Heart left ventricle (tissue), 16 donors: ENCODE data around the gene SOCS6. TPM values are rescaled to one million over a fixed set of nuclear protein-coding genes. Genes with fewer than 3 reads are reported as not detected.

ENCODE experiments used
- ATAC-seq, 4 donors: fragments of 200-7000 bp; cut with Tn5 transposase; one replicate each; pipeline ENCODE4 v1.9.1; 2020 to 2022; ENCODE audit warnings: moderate library complexity in 4 of 4, mild to moderate bottlenecking in 3 of 4, moderate number of reproducible peaks in 1 of 4
- DNase-seq, 5 donors: peaks; one replicate each; pipeline ENCODE4 v3.0.0-alpha.2; 2020
- H3K27ac ChIP-seq, 12 donors: fragments of 200-600 bp; sonication (generic) in 4 of 12; one replicate each; pipeline versions ENCODE4 v1.5.0 to v1.8.0; 2016 to 2022; ENCODE audit warnings: mild to moderate bottlenecking in 2 of 12
- H3K27me3 ChIP-seq, 9 donors: fragments of 200-600 bp; sonication (generic) in 2 of 9; one replicate each; pipeline versions ENCODE4 v1.5.1 to v1.8.0; 2016 to 2022; ENCODE audit warnings: mild to moderate bottlenecking in 3 of 9
- H3K36me3 ChIP-seq, 9 donors: fragments of 200-600 bp; sonication (generic) in 2 of 9; one replicate each; pipeline versions ENCODE4 v1.5.0 to v1.8.0; 2018 to 2022; ENCODE audit warnings: mild to moderate bottlenecking in 2 of 9
- H3K4me1 ChIP-seq, 12 donors: fragments of 200-600 bp; sonication (generic) in 4 of 12; one replicate each; pipeline versions ENCODE4 v1.5.0 to v1.8.0; 2016 to 2022; ENCODE audit warnings: mild to moderate bottlenecking in 3 of 12
- H3K4me3 ChIP-seq, 12 donors: fragments of 200-600 bp; sonication (generic) in 4 of 12; one replicate each; pipeline versions ENCODE4 v1.5.0 to v1.8.0; 2017 to 2022; ENCODE audit warnings: mild to moderate bottlenecking in 9 of 12, moderate library complexity in 4 of 12
- H3K9me3 ChIP-seq, 12 donors: fragments of 200-600 bp; sonication (generic) in 4 of 12; one replicate each; pipeline versions ENCODE4 v1.5.0 to v1.8.0; 2016 to 2022; ENCODE audit warnings: mild to moderate bottlenecking in 1 of 12
- POLR2A ChIP-seq, 2 donors: fragments of 450-650 bp; IDR thresholded peaks; one replicate each; pipeline ENCODE4 v1.6.1; 2017; ENCODE audit warnings: antibody characterized with exemption in 2 of 2, mild to moderate bottlenecking in 2 of 2, moderate library complexity in 2 of 2
- WGBS, 4 donors: extraction: QIAGEN DNeasy Blood & Tissue Kit in 2 of 4; methylation state at CpG; one replicate each; pipeline versions ENCODE4 v1.1.5 to v1.1.7; 2013 to 2018; 5-methylcytosine and 5-hydroxymethylcytosine counted together
- intact Hi-C, 10 donors: fragments of 100-400 bp; cut with DNase I; formaldehyde crosslinking; loops; one replicate each; pipeline versions ENCODE4 v1.11.1 to v1.14.2; 2022
- polyA plus RNA-seq, 2 donors: library from polyadenylated mRNA; stranded (reverse); fragments of 200-250 nt; gene quantifications; one replicate each; pipeline ENCODE4 v1.2.3, GENCODE V29; 2013
- total RNA-seq, 9 donors: library from RNA; depleted of rRNA in 2 of 9; stranded (reverse); fragments of >200 nt in 2 of 9; fragmentation: NEBNext Ultra II Directional in 3 of 9; extraction: Animal tissue kit (Norgen Biotek cat#: 25700) in 3 of 9; gene quantifications; one replicate each; pipeline versions ENCODE4 v1.1.0 to v1.2.4, GENCODE V29; 2016 to 2023
- TF ChIP-seq, protein P1 (sequence below), 12 donors: fragments of 200-600 bp; sonication (generic) in 4 of 12; IDR thresholded peaks; one replicate each; pipeline versions ENCODE4 v1.5.0 to v1.8.0; 2018 to 2022; ENCODE audit warnings: antibody characterized with exemption in 12 of 12, mild to moderate bottlenecking in 5 of 12
- donor health status: ischemic (EF 13 %, LVEDD 7.1; RV severe dilation, severe dysfunction).
- donor health status: healthy with polysubstance abuse.
- donor health status: DM: no; HTN: yes; CAD: no.
- donor health status: DM: no; HTN: no; CAD: no.
- donor health status: ischemic (EF 25% LVEDD 6.9; RV normal size, moderate dysfunction).
- donor health status: ischemic (EF 25% LVEDD 5.7; RV mildly dilated, moderate dysfunction).
- donor health status: healthy.
- donor health status: DM: yes; HTN: yes; CAD: no.
- donor health status: ischemic (EF 35%, LVEDD 5.7; RV mildly dilated, moderate dysfunction).
- donor health status: nonischemic (EF 11% LVEDD 7.7; RV severe dilation, severe dysfunction).
- donor health status: DM: yes; HTN: yes; CAD: no.
- donor health status: PGD.
- donor health status: ischemic (EF 29% LVEDD 5.4; RV normal size, mild dysfunction).
- donor health status: nonischemic (EF 23%, LVEDD 6.1; RV moderate dilation, normal function).

The SOCS6 gene
- total and polyA plus RNA-seq, 11 donors, result 6.5 to 32.9 (median 21.4) TPM

DNA sequence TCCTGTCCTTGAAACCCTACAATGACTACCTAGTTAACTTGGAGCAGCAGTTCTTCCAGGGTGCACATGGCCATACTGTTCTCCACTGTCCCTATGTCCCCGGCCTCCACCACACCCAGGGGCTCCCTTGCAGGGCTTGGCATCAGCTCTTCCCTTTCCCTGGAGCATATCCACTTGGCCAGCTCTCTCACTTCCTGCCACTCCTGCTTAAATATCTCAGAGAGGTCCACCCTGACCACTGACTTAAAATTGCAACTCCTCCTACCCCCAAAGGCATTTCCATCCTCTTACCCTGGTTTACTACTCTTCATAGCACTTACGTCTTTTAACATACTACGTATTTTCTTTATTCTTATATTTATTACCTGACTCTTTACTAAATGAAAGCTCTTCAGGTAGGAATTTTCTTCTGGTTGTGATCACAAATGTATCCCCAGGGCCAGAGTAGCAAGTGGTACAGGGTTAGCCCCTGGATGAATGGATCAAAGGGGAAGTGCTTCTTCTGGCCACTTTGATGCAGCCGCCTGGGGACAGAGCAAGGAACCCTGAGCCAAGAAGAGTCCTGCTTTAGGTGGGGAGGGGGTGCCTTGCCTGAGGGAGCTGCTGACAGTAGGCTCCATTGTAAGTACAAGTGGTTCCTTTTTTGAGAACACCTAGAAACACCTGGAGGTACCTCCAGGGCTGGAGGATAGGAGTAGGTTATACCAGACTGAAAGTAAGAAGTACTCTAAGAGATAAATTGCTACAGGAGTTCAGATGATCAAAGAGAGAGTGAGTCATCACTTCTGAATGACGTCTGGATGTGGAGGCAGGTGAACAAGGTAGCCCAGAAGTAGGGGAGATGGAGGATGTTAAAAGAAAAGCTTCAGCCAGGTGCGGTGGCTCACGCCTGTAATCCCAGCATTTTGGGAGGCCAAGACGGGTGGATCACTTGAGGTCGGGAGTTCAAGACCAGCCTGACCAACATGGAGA, 82.2 kb downstream of the SOCS6 start:
- ATAC-seq (no peak), DNase-seq (no peak)
- Histone ChIP-seq H3K27me3 (no peaks in the 10 kb centered on the region), H3K4me1 (no peaks in the 10 kb centered on the region), H3K4me3 (no peak overlapping the region), H3K36me3 (no peaks in the 10 kb centered on the region), H3K9me3 (no peaks in the 10 kb centered on the region), H3K27ac (no peak overlapping the region)
- 82 to 90% (median 87%) methylated on average over 9 of the region's 9 CpGs for WGBS, 4 donors
- intact Hi-C loops, result no loop called here
- TF ChIP-seq, protein P1, sequence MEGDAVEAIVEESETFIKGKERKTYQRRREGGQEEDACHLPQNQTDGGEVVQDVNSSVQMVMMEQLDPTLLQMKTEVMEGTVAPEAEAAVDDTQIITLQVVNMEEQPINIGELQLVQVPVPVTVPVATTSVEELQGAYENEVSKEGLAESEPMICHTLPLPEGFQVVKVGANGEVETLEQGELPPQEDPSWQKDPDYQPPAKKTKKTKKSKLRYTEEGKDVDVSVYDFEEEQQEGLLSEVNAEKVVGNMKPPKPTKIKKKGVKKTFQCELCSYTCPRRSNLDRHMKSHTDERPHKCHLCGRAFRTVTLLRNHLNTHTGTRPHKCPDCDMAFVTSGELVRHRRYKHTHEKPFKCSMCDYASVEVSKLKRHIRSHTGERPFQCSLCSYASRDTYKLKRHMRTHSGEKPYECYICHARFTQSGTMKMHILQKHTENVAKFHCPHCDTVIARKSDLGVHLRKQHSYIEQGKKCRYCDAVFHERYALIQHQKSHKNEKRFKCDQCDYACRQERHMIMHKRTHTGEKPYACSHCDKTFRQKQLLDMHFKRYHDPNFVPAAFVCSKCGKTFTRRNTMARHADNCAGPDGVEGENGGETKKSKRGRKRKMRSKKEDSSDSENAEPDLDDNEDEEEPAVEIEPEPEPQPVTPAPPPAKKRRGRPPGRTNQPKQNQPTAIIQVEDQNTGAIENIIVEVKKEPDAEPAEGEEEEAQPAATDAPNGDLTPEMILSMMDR (IDR thresholded peaks at IDR 0.05), result no peak
- TF ChIP-seq POLR2A (IDR thresholded peaks at IDR 0.05), result no peak

DNA sequence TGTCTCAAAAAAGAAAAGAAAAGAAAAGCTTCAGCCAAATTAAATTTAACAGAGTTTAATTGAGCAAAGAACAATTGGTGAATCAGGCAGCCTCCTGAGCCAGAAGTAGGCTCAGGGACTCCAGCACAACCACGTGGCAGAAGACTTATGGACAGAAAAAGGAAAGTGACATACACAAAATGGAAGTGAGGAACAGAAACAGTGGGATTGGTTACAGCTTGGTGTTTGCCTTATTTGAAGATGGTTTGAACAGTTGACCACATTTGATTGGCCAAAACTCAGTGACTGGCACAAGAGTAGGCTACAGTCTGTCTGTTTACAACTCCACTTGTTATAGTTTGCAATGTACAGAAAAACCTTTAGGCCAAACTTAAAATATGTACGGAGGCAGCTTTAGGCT, 83.1 kb downstream of the SOCS6 start:
- intact Hi-C loops, result no loop called here

DNA sequence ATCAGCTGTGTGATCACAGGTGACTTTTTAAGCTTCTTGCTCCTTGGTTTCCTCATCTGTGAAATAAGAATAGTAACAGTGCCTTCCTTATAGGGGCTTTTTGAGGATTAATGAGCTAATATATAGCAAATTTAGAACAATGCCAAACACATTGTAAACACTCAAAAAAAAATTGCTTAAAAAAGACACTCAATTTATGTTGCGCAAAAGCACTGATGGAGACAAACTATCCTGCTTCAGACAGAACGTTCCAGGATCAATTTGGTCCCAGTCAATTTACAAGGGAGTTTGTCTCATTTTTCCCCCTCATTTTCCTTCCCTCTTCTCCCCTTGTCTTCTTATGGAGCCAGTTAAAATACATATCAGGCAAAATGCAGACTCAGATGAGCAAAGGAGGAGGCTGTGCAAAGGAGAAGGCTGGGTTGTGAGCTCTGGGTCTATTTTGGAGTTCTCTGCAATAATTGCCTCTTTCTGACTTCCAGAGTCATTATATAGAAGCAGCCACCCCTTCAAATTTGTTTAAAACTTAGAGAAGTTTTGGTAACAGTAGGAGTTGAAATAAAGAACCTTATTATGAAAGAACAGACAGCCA, 83.7 kb downstream of the SOCS6 start:
- H3K4me3 ChIP-seq, result no peak overlapping the region
- intact Hi-C loops, result no loop called here
- DNase-seq (no peak), ATAC-seq (no peak)
- H3K9me3 ChIP-seq, result no peaks in the 10 kb centered on the region
- no peaks in the 10 kb centered on the region for H3K4me1 ChIP-seq
- H3K36me3 ChIP-seq, result no peaks in the 10 kb centered on the region
- WGBS, 4 donors, result 92 to 98% (median 94%) methylated on average over 2 of the region's 2 CpGs
- no peaks in the 10 kb centered on the region for H3K27me3 ChIP-seq
- H3K27ac ChIP-seq, result no peak overlapping the region
- no peak for TF ChIP-seq POLR2A (IDR thresholded peaks at IDR 0.05)
- TF ChIP-seq, protein P1 (IDR thresholded peaks at IDR 0.05), result no peak

More for the DNA sequence above, 83.1 kb downstream of the SOCS6 start:
- Histone ChIP-seq H3K27ac (no peak overlapping the region), H3K27me3 (no peaks in the 10 kb centered on the region), H3K4me3 (no peak overlapping the region), H3K9me3 (no peaks in the 10 kb centered on the region), H3K4me1 (no peaks in the 10 kb centered on the region), H3K36me3 (no peaks in the 10 kb centered on the region)
- no peak for DNase-seq
- ATAC-seq, result no peak
- WGBS, 4 donors, result 76 to 83% (median 81%) methylated on average over 2 of the region's 2 CpGs
- TF ChIP-seq, protein P1 (IDR thresholded peaks at IDR 0.05), result no peak
- no peak for TF ChIP-seq POLR2A (IDR thresholded peaks at IDR 0.05)

DNA sequence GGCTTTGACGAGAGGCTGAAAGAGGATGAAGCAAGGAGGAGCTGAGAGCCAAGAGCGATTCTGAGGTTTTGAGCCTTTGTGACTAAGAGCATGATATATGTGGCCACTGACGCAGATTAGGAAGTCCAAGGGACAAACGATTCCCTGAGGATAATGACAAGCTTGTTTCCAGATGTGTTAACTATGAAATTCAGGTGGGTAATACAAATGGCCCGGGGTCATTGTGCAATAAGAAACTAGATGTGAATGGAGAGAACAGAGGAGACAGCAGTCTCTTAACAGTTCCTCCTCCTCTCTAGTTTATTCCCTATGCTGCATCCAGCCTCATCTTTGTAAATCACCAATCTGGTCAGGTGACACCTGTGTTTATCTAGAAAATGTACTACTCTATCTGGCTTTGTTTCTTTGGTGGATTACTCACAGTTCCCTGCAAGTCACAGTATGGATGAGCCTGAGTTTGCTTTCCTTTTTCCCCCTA, 84.2 kb downstream of the SOCS6 start:
- Histone ChIP-seq H3K4me3 (no peak overlapping the region), H3K4me1 (no peaks in the 10 kb centered on the region), H3K36me3 (no peaks in the 10 kb centered on the region), H3K27me3 (no peaks in the 10 kb centered on the region), H3K27ac (no peak overlapping the region), H3K9me3 (no peaks in the 10 kb centered on the region)
- intact Hi-C loops, result no loop called here
- DNase-seq (no peak), ATAC-seq (no peak)
- TF ChIP-seq POLR2A (IDR thresholded peaks at IDR 0.05), result no peak
- TF ChIP-seq, protein P1 (IDR thresholded peaks at IDR 0.05), result no peak
- 48 to 64% (median 58%) methylated on average over 5 of the region's 5 CpGs for WGBS, 4 donors
